GM11168 (cell line): ENCODE data around the gene SFMBT2.

Experiments used
- in situ Hi-C: fragments of 300-500 bp; cut with MboI; formaldehyde crosslinking; loops from one replicate; pipeline ENCODE4 v1.12.0; 2022; ENCODE audit warnings: low sequenced_read_pairs; ENCODE audit not compliant: unreplicated experiment

Gene SFMBT2

GRCh38 chr10:7373039-7373438 lies 37.8 kb downstream of the SFMBT2 start:
- in situ Hi-C loops, result no loop called here

GRCh38 chr10:7372504-7372903 lies 38.3 kb downstream of the SFMBT2 start:
- in situ Hi-C loops, result no loop called here

GRCh38 chr10:7370511-7370910 lies 40.3 kb downstream of the SFMBT2 start:
- in situ Hi-C loops, result no loop called here

- in situ Hi-C loops, result no loop called here
Observed at GRCh38 chr10:7365027-7365745, 45.6 kb downstream of the SFMBT2 start.

- in situ Hi-C loops, result no loop called here
Observed at GRCh38 chr10:7364474-7364873, 46.4 kb downstream of the SFMBT2 start.

- in situ Hi-C loops, result no loop called here
Observed at GRCh38 chr10:7363700-7364099, 47.1 kb downstream of the SFMBT2 start.

GRCh38 chr10:7362471-7362870 lies 48.4 kb downstream of the SFMBT2 start:
- in situ Hi-C loops, result no loop called here

- in situ Hi-C loops, result no loop called here
Observed at GRCh38 chr10:7361316-7361715, 49.5 kb downstream of the SFMBT2 start.

GRCh38 chr10:7359954-7360353 lies 50.9 kb downstream of the SFMBT2 start:
- in situ Hi-C loops, result no loop called here

- in situ Hi-C loops, result no loop called here
Observed at GRCh38 chr10:7359356-7359755, 51.5 kb downstream of the SFMBT2 start.

- in situ Hi-C loops, result no loop called here
Observed at GRCh38 chr10:7357193-7357592, 53.6 kb downstream of the SFMBT2 start.

- in situ Hi-C loops, result no loop called here
Observed at GRCh38 chr10:7354330-7355047, 56.3 kb downstream of the SFMBT2 start.

- in situ Hi-C loops, result no loop called here
Observed at GRCh38 chr10:7351894-7352293, 58.9 kb downstream of the SFMBT2 start.

GRCh38 chr10:7350541-7351195 lies 60.2 kb downstream of the SFMBT2 start:
- in situ Hi-C loops, result no loop called here

- in situ Hi-C loops, result no loop called here
Observed at GRCh38 chr10:7345717-7346116, 65.1 kb downstream of the SFMBT2 start.

- in situ Hi-C loops, result no loop called here
Observed at GRCh38 chr10:7343040-7343439, 67.8 kb downstream of the SFMBT2 start.

- in situ Hi-C loops, result no loop called here
Observed at GRCh38 chr10:7340179-7340874, 70.5 kb downstream of the SFMBT2 start.

- in situ Hi-C loops, result no loop called here
Observed at GRCh38 chr10:7339510-7339909, 71.3 kb downstream of the SFMBT2 start.

- in situ Hi-C loops, result no loop called here
Observed at GRCh38 chr10:7338469-7338868, 72.4 kb downstream of the SFMBT2 start.

- in situ Hi-C loops, result no loop called here
Observed at GRCh38 chr10:7337431-7338171, 73.2 kb downstream of the SFMBT2 start.
